ENCODE data around the gene CENPW. TPM values are rescaled to one million over a fixed set of nuclear protein-coding genes. Genes with fewer than 3 reads are reported as not detected.

The CENPW gene
- 14.4 and 21.5 TPM in 2 replicates for total RNA-seq (2014; rRNA removed; shearing (Covaris generic))

GRCh38 chr6:126339796-126340609 is at the start of gene CENPW:
CENPW (plus strand) TSS chr6:126340115; CDS start chr6:126340274, 159 bp downstream.

All from A375 (cell line).